HepG2 (cell line): ENCODE measurements around the gene KAZN. TPM values are rescaled to one million over a fixed set of nuclear protein-coding genes. Genes with fewer than 3 reads are reported as not detected.

Source experiments
- ATAC-seq: fragments of 200-7000 bp; cut with Tn5 transposase; 3 replicates; pipeline ENCODE4 v1.9.1; 2020; ENCODE audit warnings: mild to moderate bottlenecking, moderate library complexity
- BruUV-seq: library from RNA; stranded (reverse); fragments of 400-500 nt; replicated peaks from 2 replicates; lab custom pipeline; 2021; lab: Mats Ljungman, UMichigan
- CTCF ChIA-PET: fragments of 300-600 bp; formaldehyde crosslinking; extraction: SDS; loops from one replicate; lab custom pipeline; 2021; ENCODE audit warnings: low total read pairs, inconsistent platforms, low intra/inter-chr PET ratio; lab: Yijun Ruan, JAX
- POLR2A ChIA-PET: fragments of 350-600 bp; sonication (Branson Sonifier 250); formaldehyde crosslinking; loops from one replicate; lab custom pipeline; 2020; ENCODE audit warnings: antibody characterized with exemption, inconsistent platforms; lab: Yijun Ruan, JAX
- DNase-seq: peaks from one replicate; pipeline ENCODE4 v3.0.0-alpha.2; 2015; ENCODE audit warnings: low spot score
- FAIRE-seq: peaks from 3 replicates; lab custom pipeline; 2011; peaks lifted over from hg19 to GRCh38; lab: Jason Lieb, UNC
- H2AFZ ChIP-seq: one replicate; pipeline ENCODE4 v1.6.1; 2011; ENCODE audit warnings: low read length, inconsistent platforms
- H3K27ac ChIP-seq: fragments of 300-600 bp; 3 replicates; pipeline ENCODE4 v1.8.0; 2011; ENCODE audit warnings: mixed run types, mild to moderate bottlenecking, mixed read lengths, low read length, inconsistent platforms; ENCODE audit not compliant: insufficient read depth; ENCODE audit errors: extremely low read length
- H3K27me3 ChIP-seq, 2 experiments: fragments of 200-600 bp in 1 of 2; 2 replicates in 1 of 2; 3 replicates in 1 of 2; pipeline versions ENCODE4 v1.6.0 to v1.8.0; 2011; ENCODE audit warnings: low read length in 2 of 2, mild to moderate bottlenecking in 2 of 2, moderate library complexity in 2 of 2, inconsistent platforms in 1 of 2; ENCODE audit not compliant: insufficient read depth in 2 of 2, control insufficient read depth in 1 of 2
- H3K36me3 ChIP-seq, 2 experiments: fragments of 200-600 bp in 1 of 2; replicated peaks in 1 of 2; 2 replicates in 1 of 2; 3 replicates in 1 of 2; pipeline versions ENCODE4 v1.5.1 to v1.8.0; 2011; ENCODE audit warnings: low read length in 2 of 2, inconsistent platforms in 1 of 2; ENCODE audit not compliant: insufficient read depth in 2 of 2, control insufficient read depth in 1 of 2
- H3K4me1 ChIP-seq: 2 replicates; pipeline ENCODE4 v1.5.1; 2012; ENCODE audit warnings: low read length, inconsistent platforms; ENCODE audit not compliant: insufficient read depth
- H3K4me2 ChIP-seq: 2 replicates; pipeline ENCODE4 v1.6.0; 2011; ENCODE audit warnings: low read depth, low read length, inconsistent platforms
- H3K4me3 ChIP-seq, 3 experiments: fragments of 200-600 bp in 1 of 3; sonication (generic), shearing (Covaris generic) in 1 of 3; replicated peaks in 1 of 3; 2 replicates each; pipeline ENCODE4 v1.5.1; 2011 to 2016; ENCODE audit warnings: low read length in 3 of 3, inconsistent platforms in 2 of 3, low read depth in 2 of 3, mild to moderate bottlenecking in 2 of 3, control low read depth in 1 of 3, mixed read lengths in 1 of 3; ENCODE audit not compliant: insufficient read depth in 1 of 3
- H3K79me2 ChIP-seq: one replicate; pipeline ENCODE4 v1.6.1; 2011; ENCODE audit warnings: low read length, inconsistent platforms; ENCODE audit not compliant: insufficient read depth
- H3K9ac ChIP-seq: 2 replicates; pipeline ENCODE4 v1.6.0; 2011; ENCODE audit warnings: mild to moderate bottlenecking, low read depth, low read length, inconsistent platforms; ENCODE audit not compliant: insufficient read depth
- H3K9me3 ChIP-seq: 2 replicates; pipeline ENCODE4 v1.5.1; 2012; ENCODE audit warnings: mild to moderate bottlenecking, low read length
- H4K20me1 ChIP-seq: 2 replicates; pipeline ENCODE4 v1.6.0; 2011; ENCODE audit warnings: inconsistent platforms, mild to moderate bottlenecking, low read length, moderate library complexity; ENCODE audit not compliant: insufficient read depth
- ETV5 ChIP-seq: IDR thresholded peaks from 2 replicates; pipeline ENCODE4 v1.6.1; 2018; ENCODE audit warnings: missing biosample characterization, missing genetic modification reagents, inconsistent platforms, borderline replicate concordance
- FOSL2 ChIP-seq: sonication (generic); formaldehyde crosslinking; IDR thresholded peaks from 2 replicates; pipeline ENCODE4 v1.4.0; 2020; ENCODE audit warnings: missing genetic modification reagents
- FOXO1 ChIP-seq: sonication (generic); formaldehyde crosslinking; IDR thresholded peaks from 2 replicates; pipeline ENCODE4 v1.4.0; 2020; ENCODE audit warnings: missing genetic modification reagents
- GPN1 ChIP-seq: sonication (generic); formaldehyde crosslinking; IDR thresholded peaks from 2 replicates; pipeline ENCODE4 v1.5.1; 2020; ENCODE audit warnings: missing genetic modification reagents, borderline replicate concordance
- JUNB ChIP-seq: sonication (generic); formaldehyde crosslinking; IDR thresholded peaks from 2 replicates; pipeline ENCODE4 v1.8.0; 2022; ENCODE audit warnings: missing genetic modification reagents, mild to moderate bottlenecking, borderline replicate concordance
- KLF12 ChIP-seq: sonication (generic); formaldehyde crosslinking; IDR thresholded peaks from 2 replicates; pipeline ENCODE4 v1.4.0; 2020; ENCODE audit warnings: missing genetic modification reagents, borderline replicate concordance
- PPARG ChIP-seq: conservative IDR thresholded peaks from 2 replicates; pipeline ENCODE4 v1.6.1; 2016; ENCODE audit warnings: missing biosample characterization, missing genetic modification reagents
- SALL2 ChIP-seq: sonication (generic); formaldehyde crosslinking; IDR thresholded peaks from 2 replicates; pipeline ENCODE4 v1.8.1; 2023; ENCODE audit warnings: mild to moderate bottlenecking, missing genetic modification reagents, inconsistent platforms
- ZBTB34 ChIP-seq: sonication (generic); formaldehyde crosslinking; IDR thresholded peaks from 2 replicates; pipeline ENCODE4 v1.8.0; 2022; ENCODE audit warnings: mild to moderate bottlenecking, missing genetic modification reagents
- ZFX ChIP-seq: sonication (generic); formaldehyde crosslinking; IDR thresholded peaks from 2 replicates; pipeline ENCODE4 v1.4.0; 2020; ENCODE audit warnings: mild to moderate bottlenecking, low read depth, missing genetic modification reagents, moderate library complexity
- ZNF512B ChIP-seq: sonication (generic); formaldehyde crosslinking; IDR thresholded peaks from 2 replicates; pipeline ENCODE4 v1.5.1; 2020; ENCODE audit warnings: missing genetic modification reagents, mild to moderate bottlenecking, borderline replicate concordance
- ZNF577 ChIP-seq: sonication (generic); formaldehyde crosslinking; IDR thresholded peaks from 2 replicates; pipeline ENCODE4 v1.4.0; 2020; ENCODE audit warnings: mild to moderate bottlenecking, low read depth, missing genetic modification reagents, borderline replicate concordance
- WGBS: methylation state at CpG from one replicate; pipeline ENCODE4 v1.1.6; 2017; ENCODE audit warnings: low lambda C conversion rate; 5-methylcytosine and 5-hydroxymethylcytosine counted together
- in situ Hi-C: cut with HindIII; loops from 2 replicates; pipeline ENCODE4 v1.10.0; 2017; ENCODE audit warnings: low pct_unique_long_range_greater_than_20kb; ENCODE audit not compliant: extremely low pct_ligation_motif_present
- intact Hi-C: fragments of 100-400 bp; cut with micrococcal nuclease; formaldehyde crosslinking; loops from one replicate; pipeline ENCODE4 v1.10.0; 2022; ENCODE audit not compliant: unreplicated experiment
- polyA plus RNA-seq, 8 experiments: library from polyadenylated mRNA; depleted of rRNA in 3 of 8; stranded (reverse) in 7 of 8; unstranded in 1 of 8; fragments of >200 nt; fragmentation: Illumina TruSeq in 4 of 8; extraction: Trizol in 4 of 8; gene quantifications; 2 replicates each; pipeline versions ENCODE4 v1.2.1 to v1.2.3, GENCODE V29; 2011 to 2016; ENCODE audit warnings: low read depth in 4 of 8, missing spikeins in 1 of 8, mixed read lengths in 1 of 8; ENCODE audit not compliant: insufficient read depth in 1 of 8
- total RNA-seq, 5 experiments: library from RNA; depleted of rRNA; stranded (reverse); fragments of >200 nt; fragmentation: Illumina TruSeq; extraction: Trizol; gene quantifications; 2 replicates each; pipeline ENCODE4 v1.2.3, GENCODE V29; 2016; ENCODE audit warnings: low read depth in 1 of 5
- TF ChIP-seq, protein P1 (sequence below): sonication (generic); formaldehyde crosslinking; IDR thresholded peaks from 2 replicates; pipeline ENCODE4 v1.4.0; 2020; ENCODE audit warnings: low read depth, mild to moderate bottlenecking, missing genetic modification reagents
- TF ChIP-seq, protein P2 (sequence below): sonication (generic); formaldehyde crosslinking; IDR thresholded peaks from 2 replicates; pipeline ENCODE4 v1.8.0; 2023; ENCODE audit warnings: mild to moderate bottlenecking, missing genetic modification reagents
- TF ChIP-seq, protein P3 (sequence below): IDR thresholded peaks from 2 replicates; pipeline ENCODE4 v1.6.1; 2018; ENCODE audit warnings: missing genetic modification reagents, mild to moderate bottlenecking, missing compliant biosample characterization

Gene KAZN
- total and polyA plus RNA-seq, 2 of the 13 experiments (the other 11 are each of a cell fraction or from before 2014, with no cell fraction given): 10.4 to 13.5 TPM

DNA sequence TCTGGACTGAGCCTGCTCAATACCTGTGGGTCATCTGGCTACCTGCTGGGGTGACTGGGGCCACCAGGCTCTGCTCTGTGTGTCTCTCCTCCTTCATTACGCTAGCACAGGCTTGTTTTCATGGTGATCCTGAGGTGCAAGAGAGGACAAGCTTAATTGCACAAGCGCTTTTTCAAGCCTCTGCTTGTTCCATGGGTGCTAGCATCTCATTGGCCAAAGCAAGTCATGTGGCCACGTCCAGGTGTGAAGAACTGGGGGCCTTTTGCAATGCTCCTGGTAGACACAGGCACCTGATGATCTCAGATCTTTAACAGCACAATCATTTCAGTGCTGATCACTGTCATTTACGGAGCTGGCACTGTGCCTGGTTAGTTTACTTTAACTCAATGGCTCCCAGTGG is 114.6 kb downstream of the KAZN start:
- in situ Hi-C loops: no loop called here
- H3K9ac ChIP-seq: no peak overlapping the region
- H3K4me3 ChIP-seq: no peak overlapping the region
- ATAC-seq (no peak), DNase-seq (no peak), FAIRE-seq (no peak)
- H3K4me2 ChIP-seq: no peak overlapping the region
- no peak overlapping the region for H3K27ac ChIP-seq
- H2AFZ ChIP-seq: no peak overlapping the region
- H3K79me2 ChIP-seq: no peaks in the 10 kb centered on the region
- H3K9me3 ChIP-seq: no peaks in the 10 kb centered on the region
- no peak for TF ChIP-seq ZNF577 (CRISPR knock-in tag)
- TF ChIP-seq KLF12 (CRISPR knock-in tag): no peak
- TF ChIP-seq, protein P1, sequence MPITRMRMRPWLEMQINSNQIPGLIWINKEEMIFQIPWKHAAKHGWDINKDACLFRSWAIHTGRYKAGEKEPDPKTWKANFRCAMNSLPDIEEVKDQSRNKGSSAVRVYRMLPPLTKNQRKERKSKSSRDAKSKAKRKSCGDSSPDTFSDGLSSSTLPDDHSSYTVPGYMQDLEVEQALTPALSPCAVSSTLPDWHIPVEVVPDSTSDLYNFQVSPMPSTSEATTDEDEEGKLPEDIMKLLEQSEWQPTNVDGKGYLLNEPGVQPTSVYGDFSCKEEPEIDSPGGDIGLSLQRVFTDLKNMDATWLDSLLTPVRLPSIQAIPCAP: no peak
- TF ChIP-seq, protein P2, sequence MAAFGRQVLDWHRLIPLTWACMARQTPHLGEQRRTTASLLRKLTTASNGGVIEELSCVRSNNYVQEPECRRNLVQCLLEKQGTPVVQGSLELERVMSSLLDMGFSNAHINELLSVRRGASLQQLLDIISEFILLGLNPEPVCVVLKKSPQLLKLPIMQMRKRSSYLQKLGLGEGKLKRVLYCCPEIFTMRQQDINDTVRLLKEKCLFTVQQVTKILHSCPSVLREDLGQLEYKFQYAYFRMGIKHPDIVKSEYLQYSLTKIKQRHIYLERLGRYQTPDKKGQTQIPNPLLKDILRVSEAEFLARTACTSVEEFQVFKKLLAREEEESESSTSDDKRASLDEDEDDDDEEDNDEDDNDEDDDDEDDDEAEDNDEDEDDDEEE (CRISPR knock-in tag): no peak
- TF ChIP-seq GPN1 (CRISPR knock-in tag): no peak
- no peak for TF ChIP-seq ZBTB34 (CRISPR knock-in tag)
- TF ChIP-seq SALL2 (CRISPR knock-in tag): no peak
- TF ChIP-seq ZNF512B (CRISPR knock-in tag): no peak
- TF ChIP-seq FOXO1 (CRISPR knock-in tag): no peak
- TF ChIP-seq, protein P3, sequence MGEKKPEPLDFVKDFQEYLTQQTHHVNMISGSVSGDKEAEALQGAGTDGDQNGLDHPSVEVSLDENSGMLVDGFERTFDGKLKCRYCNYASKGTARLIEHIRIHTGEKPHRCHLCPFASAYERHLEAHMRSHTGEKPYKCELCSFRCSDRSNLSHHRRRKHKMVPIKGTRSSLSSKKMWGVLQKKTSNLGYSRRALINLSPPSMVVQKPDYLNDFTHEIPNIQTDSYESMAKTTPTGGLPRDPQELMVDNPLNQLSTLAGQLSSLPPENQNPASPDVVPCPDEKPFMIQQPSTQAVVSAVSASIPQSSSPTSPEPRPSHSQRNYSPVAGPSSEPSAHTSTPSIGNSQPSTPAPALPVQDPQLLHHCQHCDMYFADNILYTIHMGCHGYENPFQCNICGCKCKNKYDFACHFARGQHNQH: no peak
- TF ChIP-seq ETV5 (CRISPR knock-in tag): no peak
- TF ChIP-seq ZFX (CRISPR knock-in tag): no peak
- no peak for TF ChIP-seq PPARG
- TF ChIP-seq JUNB (CRISPR knock-in tag): no peak
- TF ChIP-seq FOSL2 (CRISPR knock-in tag): no peak
- H3K4me1 ChIP-seq: no peaks in the 10 kb centered on the region
- ChIA-PET POLR2A (no interaction called here), CTCF (no interaction called here)
- H3K27me3 ChIP-seq: peaks cover 0 to 55% of the 10 kb centered on the region in 2 experiments; a peak in 2 of 5 replicates
- no TSS peak for BruUV-seq
- no peaks in the 10 kb centered on the region for H3K36me3 ChIP-seq
- H4K20me1 ChIP-seq: no peaks in the 10 kb centered on the region
- WGBS: 0% methylated on average over 3 of the region's 4 CpGs
- intact Hi-C loops: no loop called here
